Measurements from ENCODE around the gene PCGF2.

PCGF2 gene

DNA sequence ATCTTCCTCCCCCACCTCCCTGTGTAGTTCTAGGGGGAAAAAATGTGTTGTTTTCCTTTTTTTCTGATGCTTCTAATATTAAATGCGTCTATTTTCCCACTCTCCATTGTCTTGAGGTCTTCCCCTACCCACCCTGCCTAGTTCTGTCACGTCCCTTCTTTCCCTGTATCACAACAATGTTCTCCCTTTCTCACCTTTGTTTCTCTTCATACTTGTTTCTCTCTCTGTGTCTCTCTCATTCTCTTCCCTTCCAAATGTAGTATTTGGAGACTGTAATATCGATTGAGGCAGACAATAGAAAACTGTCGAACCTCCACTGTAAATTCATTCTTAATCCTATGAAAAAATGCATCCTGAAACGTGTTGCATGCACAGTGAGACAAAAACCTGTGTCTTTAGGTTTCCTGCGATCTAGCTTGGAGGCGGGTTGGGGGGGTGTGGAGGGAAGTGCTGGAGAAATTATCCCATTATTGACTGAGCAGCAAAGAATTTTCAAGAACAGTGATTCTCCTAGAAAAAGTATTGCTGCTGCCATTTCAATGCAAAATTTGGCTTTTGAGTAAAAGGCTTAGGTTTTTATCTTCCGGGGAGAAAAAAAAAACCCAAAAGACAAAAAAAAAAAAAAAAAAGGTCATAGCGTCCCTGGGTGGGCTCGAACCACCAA, 3.1 kb upstream of the PCGF2 start:
- DNase-seq = no peak

GRCh38 chr17:38750312-38751121, 2.4 kb upstream of the PCGF2 start:
- no peak for DNase-seq

DNA sequence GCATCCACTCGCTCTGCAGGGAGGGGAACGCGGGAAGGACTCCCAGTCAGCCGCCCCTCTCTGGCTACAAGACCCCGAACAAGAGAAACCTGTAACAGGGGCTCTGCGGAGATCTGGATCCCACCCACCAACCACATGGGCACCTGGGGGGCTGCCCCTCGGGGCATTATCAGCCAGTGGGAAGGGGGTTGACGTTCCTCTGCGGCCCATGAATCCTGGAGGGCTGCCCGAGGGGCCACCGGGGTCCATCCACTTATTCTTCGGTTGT, 1.8 kb upstream of the PCGF2 start:
- DNase-seq = no peak

DNA sequence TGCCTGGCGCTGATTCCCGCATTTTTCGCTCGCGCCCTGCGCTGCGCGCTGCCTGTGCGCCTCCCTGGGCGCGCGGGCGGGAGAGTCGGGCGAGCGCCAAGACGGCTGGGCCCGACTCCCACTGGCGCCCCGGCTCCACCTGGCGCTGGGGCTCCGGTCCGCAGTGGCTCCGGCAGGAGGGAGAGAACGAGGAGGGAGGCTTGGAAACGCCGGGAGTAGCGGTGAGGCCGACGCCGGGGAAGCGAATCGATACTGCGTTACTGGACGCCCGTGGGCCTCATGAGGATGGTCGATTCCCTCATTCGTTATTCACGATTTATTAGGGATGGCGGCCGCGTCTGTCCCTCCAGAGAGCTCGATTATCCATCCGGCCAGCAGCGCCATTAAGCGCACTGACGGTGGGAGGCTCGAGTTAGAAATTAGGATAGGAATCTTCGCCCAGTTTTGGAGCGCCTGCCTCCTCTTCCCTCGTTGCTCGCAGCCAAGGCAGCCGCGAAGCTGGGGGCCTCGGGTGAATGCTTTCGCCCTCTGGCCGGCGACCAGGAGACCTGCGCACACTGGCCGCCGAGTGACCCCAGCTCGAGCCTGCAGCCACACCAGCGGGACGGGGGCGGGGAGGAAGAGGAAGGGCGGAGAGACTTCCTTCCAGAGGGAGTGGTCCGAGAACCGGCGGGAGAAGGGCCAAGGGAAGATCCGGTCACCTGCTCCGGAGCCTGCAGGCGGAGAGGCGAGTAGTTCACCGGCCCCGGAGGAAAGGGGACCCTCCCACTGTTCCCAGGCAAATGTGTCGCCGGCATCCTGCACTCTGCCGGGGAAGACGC, 1.3 kb upstream of the PCGF2 start:
- no peak for DNase-seq

- no peak for DNase-seq
Measured at GRCh38 chr17:38748892-38749222, 721 bp upstream of the PCGF2 start.

DNA sequence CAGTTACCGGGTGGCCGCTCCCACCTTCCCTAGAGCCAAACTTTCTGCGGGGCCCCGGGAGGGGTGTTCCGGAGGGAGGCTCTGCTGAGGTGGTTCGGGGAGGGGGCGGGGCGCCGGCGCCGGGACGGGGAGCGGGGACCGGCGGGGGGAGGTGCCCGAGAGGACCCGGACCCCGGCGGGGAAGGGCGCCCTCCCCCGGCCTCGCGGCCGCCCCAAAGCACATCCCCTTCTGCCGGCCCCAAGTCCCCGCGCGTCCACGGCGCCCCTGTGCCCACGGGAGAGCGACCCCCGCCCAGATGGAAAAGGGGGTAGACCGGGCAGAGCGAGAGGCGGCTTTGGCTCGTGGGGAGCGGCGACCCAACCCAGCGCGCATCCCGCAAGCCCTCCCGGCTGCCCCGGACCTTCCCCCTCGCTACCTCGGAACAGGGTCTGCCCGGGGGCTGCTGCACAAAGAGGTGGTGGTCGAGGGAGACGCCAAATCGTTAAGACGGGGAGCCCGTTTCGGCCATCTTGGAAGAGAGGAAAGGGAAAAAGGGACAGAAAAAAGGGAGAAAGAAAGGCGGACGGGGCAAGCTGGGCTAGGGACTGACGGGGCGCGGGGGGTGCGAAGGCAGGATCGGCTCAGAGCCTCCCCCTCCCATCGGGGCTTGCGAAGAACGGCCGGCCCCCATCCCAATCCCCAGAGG, 530 bp downstream of the PCGF2 start:
- no peak for DNase-seq

GRCh38 chr17:38746849-38747462, 1.2 kb downstream of the PCGF2 start:
- DNase-seq = no peak

GRCh38 chr17:38746004-38746848, 1.9 kb downstream of the PCGF2 start:
- DNase-seq = no peak

DNA sequence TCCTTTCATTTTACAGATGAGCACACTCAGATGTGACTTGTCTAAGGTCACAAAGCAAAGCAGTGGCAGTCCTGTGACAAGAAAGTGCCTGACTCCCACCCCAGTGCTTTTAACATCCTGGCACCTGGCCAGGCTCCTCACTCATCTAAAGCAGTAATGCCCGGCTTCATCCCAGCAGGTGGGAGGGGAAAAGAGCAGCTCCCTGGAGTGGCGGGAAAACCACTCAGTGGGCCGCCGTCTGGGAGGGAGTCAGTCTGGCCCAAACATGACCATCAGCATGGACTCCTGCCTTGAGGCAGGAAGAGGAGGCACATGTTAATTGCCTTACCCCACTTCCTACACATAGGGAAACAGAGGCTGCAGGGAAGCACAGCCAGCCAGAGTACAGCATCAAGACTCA, 2.6 kb downstream of the PCGF2 start:
- no peak for DNase-seq

DNA sequence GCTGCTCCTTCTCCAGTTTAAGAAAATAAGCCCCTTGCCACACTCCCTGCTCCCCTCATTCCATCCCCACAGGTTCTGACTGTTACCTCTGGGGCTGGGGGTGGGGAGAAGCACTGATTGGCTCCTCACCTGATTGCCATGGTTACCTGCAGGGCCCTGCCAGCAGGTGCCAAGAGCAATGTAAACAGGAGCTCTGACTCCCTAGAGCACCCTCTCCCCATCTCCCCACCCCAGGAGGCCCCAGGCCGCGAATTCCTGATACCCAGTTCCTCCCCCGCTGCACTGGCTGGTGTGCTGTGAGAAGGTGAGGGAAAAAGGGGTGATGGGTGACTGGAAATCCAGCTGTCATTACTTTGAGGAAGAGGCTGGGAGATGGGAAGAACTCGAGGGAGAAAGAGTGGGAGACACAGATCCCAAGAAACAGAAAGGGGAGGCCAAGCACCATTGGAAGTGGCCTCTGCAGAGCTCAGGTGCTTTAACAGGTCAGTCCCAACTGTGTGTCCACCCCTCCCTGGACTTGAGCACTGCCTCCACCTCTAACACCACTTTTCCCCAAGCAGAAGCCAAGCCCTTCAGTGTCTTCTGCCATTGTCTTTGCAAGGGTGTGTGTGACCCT, 4.5 kb downstream of the PCGF2 start:
- DNase-seq = no peak

GRCh38 chr17:38742411-38743308, 5.5 kb downstream of the PCGF2 start:
- no peak for DNase-seq

- no peak for DNase-seq
Measured at GRCh38 chr17:38741921-38742410, 6.2 kb downstream of the PCGF2 start.

GRCh38 chr17:38741461-38741860, 6.7 kb downstream of the PCGF2 start:
- DNase-seq = no peak

GRCh38 chr17:38740806-38741205, 7.3 kb downstream of the PCGF2 start:
- DNase-seq = no peak

- no peak for DNase-seq
Measured at GRCh38 chr17:38740044-38740443, 8.1 kb downstream of the PCGF2 start.

GRCh38 chr17:38739305-38739704, 8.8 kb downstream of the PCGF2 start:
- no peak for DNase-seq

DNA sequence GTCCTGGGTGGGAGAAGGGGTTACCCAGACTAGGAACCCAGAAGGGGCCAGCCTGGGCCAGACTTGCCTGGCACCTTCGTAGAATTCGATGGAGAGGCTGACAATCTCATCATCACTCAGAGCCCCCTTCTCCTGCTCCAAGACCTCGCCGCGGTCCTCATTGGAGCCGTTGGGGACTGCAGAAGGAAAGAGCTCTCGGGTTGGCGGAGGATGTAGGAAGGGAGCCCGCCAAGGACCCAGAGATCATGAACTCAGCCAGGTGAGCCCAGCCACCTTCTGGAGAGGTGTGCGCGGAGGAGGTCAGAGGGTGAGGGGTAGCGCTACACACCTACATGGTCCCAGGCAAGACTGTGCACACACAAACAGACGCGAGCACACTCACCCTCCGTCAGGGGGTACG, 9.4 kb downstream of the PCGF2 start:
- DNase-seq = no peak

GRCh38 chr17:38738007-38738662, 10.0 kb downstream of the PCGF2 start:
- no peak for DNase-seq

DNA sequence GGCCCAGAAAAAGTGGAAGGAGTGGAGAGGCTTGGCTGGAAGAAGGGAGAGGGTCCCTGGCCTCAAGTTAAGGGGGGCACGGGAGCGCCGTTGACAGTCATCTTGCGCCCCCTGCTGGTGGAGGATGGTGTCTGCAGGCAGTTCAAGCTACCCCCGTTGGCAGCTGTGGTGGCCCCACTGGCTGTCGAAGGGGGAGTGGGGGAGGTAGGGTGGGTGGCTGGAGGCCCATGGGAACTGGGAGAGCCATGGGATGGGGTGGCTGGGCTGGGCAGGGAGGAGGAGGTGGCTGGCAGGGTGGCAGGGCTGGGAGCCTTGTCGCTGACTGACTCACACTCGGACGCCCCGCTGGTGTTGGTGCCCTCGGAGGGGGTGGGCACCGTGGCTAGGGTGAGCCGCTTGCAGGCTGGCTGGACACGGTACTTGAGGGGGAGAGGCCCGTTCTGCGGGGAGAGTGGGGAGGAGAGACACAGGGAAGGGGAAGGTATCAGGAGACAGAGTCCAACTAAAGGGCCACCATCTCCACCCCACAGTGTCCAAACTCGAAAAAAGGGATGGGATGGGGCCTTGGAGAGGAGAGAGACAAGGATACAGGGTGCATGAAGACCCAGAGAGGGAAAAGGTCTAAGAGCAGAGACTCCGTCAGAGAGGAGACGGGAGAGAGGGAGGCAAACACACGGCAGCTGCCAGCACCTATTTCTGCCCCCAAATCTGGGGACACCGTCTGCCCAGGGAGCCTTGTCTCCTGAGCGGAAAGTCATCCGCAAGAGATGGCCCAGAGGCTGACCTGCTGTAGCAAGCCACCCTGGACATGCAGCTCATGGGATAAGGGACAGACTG, 12.8 kb downstream of the PCGF2 start:
- DNase-seq = peak; percentile 75 to 80

Data from activated CD4-positive, alpha-beta T cell treated with anti-CD3 and anti-CD28 coated beads for 4 hours (primary cell).